DOHH2 (cell line): ENCODE measurements around the gene CAPN14.

ENCODE experiments used
- H3F3A ChIP-seq: fragments of 200-600 bp; sonication (generic), shearing (Covaris generic); 2 replicates; pipeline ENCODE4 v1.6.0; 2016; ENCODE audit warnings: antibody characterized with exemption, mild to moderate bottlenecking; ENCODE audit not compliant: control insufficient read depth, insufficient read depth
- H3K27ac ChIP-seq: fragments of 200-600 bp; sonication (generic); 2 replicates; pipeline ENCODE4 v1.5.1; 2014; ENCODE audit warnings: low read depth, mild to moderate bottlenecking, low read length, moderate library complexity
- H3K27me3 ChIP-seq: fragments of 200-600 bp; sonication (generic); 2 replicates; pipeline ENCODE4 v1.6.1; 2014; ENCODE audit warnings: mild to moderate bottlenecking, low read length, mixed read lengths; ENCODE audit not compliant: control insufficient read depth
- H3K36me3 ChIP-seq: fragments of 200-600 bp; sonication (generic); 2 replicates; pipeline ENCODE4 v1.6.1; 2014; ENCODE audit warnings: mild to moderate bottlenecking, low read length, moderate library complexity, mixed read lengths; ENCODE audit not compliant: control insufficient read depth
- H3K4me1 ChIP-seq: fragments of 200-600 bp; sonication (generic); 2 replicates; pipeline ENCODE4 v1.6.1; 2014; ENCODE audit warnings: mild to moderate bottlenecking, low read length, mixed read lengths; ENCODE audit not compliant: control insufficient read depth
- H3K4me2 ChIP-seq: fragments of 200-600 bp; sonication (generic); 2 replicates; pipeline ENCODE4 v1.6.0; 2014; ENCODE audit warnings: mild to moderate bottlenecking, low read length, moderate library complexity
- H3K4me3 ChIP-seq: fragments of 200-600 bp; sonication (generic); 2 replicates; pipeline ENCODE4 v1.5.1; 2014; ENCODE audit warnings: mild to moderate bottlenecking, low read length, mixed read lengths
- H3K79me2 ChIP-seq: fragments of 200-600 bp; sonication (generic); 2 replicates; pipeline ENCODE4 v1.6.1; 2014; ENCODE audit warnings: mild to moderate bottlenecking, low read length, mixed read lengths; ENCODE audit not compliant: control insufficient read depth
- H3K9me2 ChIP-seq: fragments of 200-600 bp; sonication (generic); replicated peaks from 2 replicates; pipeline ENCODE4 v1.6.1; 2014; ENCODE audit warnings: mild to moderate bottlenecking, low read length, mixed read lengths; ENCODE audit not compliant: control insufficient read depth
- H3K9me3 ChIP-seq: fragments of 200-600 bp; sonication (generic); 2 replicates; pipeline ENCODE4 v1.6.1; 2014; ENCODE audit warnings: antibody characterized with exemption, low read length, mixed read lengths; ENCODE audit not compliant: control insufficient read depth, insufficient read depth
- H4K20me1 ChIP-seq: fragments of 200-600 bp; sonication (generic); 2 replicates; pipeline ENCODE4 v1.6.0; 2014; ENCODE audit warnings: low read depth, mild to moderate bottlenecking, antibody characterized with exemption, low read length, moderate library complexity; ENCODE audit not compliant: control insufficient read depth, insufficient read depth
- EZH2phosphoT487 ChIP-seq: fragments of 200-600 bp; sonication (generic); IDR thresholded peaks from 2 replicates; pipeline ENCODE4 v1.6.1; 2017; ENCODE audit warnings: borderline replicate concordance, mild to moderate bottlenecking, antibody characterized with exemption, low read length, moderate library complexity, mixed read lengths
- TF ChIP-seq, protein P1 (sequence below): fragments of 200-600 bp; sonication (generic); IDR thresholded peaks from one replicate; pipeline ENCODE4 v1.5.1; 2014; ENCODE audit warnings: antibody characterized with exemption, mild to moderate bottlenecking, low read depth, low read length; ENCODE audit not compliant: poor library complexity, severe bottlenecking

Gene CAPN14

DNA sequence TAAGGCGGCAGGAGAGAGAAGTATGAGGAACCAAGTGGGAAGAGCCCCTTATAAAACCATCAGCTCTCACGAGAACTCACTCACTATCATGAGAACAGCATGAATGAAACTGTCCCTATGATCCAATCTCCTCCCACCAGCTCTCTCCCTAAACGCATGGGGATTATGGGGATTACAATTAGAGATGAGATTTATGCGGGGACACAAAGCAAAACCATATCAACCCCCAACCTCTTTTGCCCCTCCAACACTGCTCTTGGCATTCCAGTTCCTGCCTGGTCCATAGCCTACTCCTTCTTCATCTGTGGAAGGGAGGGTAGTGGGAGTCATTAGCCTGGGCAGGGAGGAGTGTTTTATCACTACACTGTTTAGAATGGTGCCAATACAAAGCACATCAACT is 15.3 kb upstream of the CAPN14 start:
- no peak for TF ChIP-seq EZH2phosphoT487
- TF ChIP-seq, protein P1, sequence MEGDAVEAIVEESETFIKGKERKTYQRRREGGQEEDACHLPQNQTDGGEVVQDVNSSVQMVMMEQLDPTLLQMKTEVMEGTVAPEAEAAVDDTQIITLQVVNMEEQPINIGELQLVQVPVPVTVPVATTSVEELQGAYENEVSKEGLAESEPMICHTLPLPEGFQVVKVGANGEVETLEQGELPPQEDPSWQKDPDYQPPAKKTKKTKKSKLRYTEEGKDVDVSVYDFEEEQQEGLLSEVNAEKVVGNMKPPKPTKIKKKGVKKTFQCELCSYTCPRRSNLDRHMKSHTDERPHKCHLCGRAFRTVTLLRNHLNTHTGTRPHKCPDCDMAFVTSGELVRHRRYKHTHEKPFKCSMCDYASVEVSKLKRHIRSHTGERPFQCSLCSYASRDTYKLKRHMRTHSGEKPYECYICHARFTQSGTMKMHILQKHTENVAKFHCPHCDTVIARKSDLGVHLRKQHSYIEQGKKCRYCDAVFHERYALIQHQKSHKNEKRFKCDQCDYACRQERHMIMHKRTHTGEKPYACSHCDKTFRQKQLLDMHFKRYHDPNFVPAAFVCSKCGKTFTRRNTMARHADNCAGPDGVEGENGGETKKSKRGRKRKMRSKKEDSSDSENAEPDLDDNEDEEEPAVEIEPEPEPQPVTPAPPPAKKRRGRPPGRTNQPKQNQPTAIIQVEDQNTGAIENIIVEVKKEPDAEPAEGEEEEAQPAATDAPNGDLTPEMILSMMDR: no peak
- no peak overlapping the region for H3K4me3 ChIP-seq
- no peak overlapping the region for H3K27ac ChIP-seq
- no peaks in the 10 kb centered on the region for H4K20me1 ChIP-seq
- no peak overlapping the region for H3K4me2 ChIP-seq
- peaks cover 13% of the 10 kb centered on the region for H3K4me1 ChIP-seq
- no peaks in the 10 kb centered on the region for H3K9me3 ChIP-seq
- no peaks in the 10 kb centered on the region for H3K36me3 ChIP-seq
- no peaks in the 10 kb centered on the region for H3K9me2 ChIP-seq
- peaks cover 31% of the 10 kb centered on the region for H3K27me3 ChIP-seq
- no peaks in the 10 kb centered on the region for H3K79me2 ChIP-seq
- 0 out of 2 replicates have a peak, but pooled peaks cover 2% of the 10 kb centered on the region for H3F3A ChIP-seq

DNA sequence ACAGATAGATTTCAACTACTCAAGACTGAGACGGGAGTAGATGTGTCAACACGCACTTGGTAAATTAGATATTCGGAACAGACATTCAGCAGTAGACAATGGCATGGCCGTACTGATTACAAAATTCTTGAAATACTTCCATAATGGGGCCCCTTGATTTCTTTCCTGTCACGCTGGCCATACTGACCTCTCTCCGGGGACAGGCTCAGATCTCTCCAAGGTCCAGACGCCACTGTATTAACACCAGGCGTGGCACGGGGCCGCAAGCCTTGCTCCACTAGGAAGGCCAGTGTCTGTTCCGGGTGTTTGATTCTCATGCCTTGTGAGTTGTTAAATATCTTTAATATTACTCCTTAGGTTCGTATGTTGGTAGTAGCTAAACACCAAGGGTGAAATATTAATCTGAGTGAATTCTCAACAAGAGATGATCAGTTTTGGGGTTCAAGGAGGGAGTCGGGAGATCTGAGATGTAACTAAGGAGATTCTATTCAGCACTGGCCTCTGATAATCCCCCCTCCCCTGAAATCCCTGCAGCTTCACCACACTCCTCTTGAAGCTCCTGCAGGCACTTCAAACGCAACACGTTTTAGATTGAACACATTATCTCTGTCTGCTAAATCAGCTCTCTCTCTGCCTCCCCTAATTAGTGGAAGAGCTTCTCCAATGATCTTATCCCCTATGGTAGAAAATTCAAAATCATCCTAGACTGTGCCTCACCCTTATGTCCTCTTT is 14.4 kb upstream of the CAPN14 start:
- Histone ChIP-seq H4K20me1 (no peaks in the 10 kb centered on the region), H3K4me2 (no peak overlapping the region), H3K9me3 (no peaks in the 10 kb centered on the region), H3K4me1 (peaks cover 13% of the 10 kb centered on the region), H3K9me2 (no peaks in the 10 kb centered on the region), H3K36me3 (no peaks in the 10 kb centered on the region), H3K27me3 (peaks cover 40% of the 10 kb centered on the region), H3K79me2 (no peaks in the 10 kb centered on the region), H3F3A (0 out of 2 replicates have a peak, but pooled peaks cover 2% of the 10 kb centered on the region), H3K27ac (no peak overlapping the region), H3K4me3 (no peak overlapping the region)
- no peak for TF ChIP-seq EZH2phosphoT487
- TF ChIP-seq, protein P1: no peak

DNA sequence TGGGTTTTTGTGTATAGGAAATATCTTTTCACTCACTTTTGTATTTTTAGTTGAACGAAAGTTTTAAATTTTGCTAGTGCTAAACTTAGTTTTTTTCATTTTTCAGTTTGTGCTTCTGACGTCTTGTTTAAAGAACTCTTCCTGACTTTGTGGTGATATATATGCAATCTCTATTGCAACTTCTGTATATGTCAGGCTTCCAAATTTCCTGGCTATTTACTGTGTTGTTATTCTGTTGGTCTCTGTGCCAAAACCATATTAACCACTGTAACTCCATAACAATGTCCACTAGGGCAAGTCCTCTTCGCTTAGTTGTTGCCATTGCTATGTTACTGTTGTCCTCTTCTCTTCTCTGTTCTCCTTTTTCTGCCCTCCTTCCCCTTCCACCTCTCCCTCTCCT is 13.4 kb upstream of the CAPN14 start:
- no peak overlapping the region for H3K4me2 ChIP-seq
- no peak overlapping the region for H3K4me3 ChIP-seq

More for the DNA sequence above, 13.4 kb upstream of the CAPN14 start:
- Histone ChIP-seq H3F3A (0 out of 2 replicates have a peak, but pooled peaks cover 2% of the 10 kb centered on the region), H3K36me3 (no peaks in the 10 kb centered on the region), H3K27me3 (peaks cover 41% of the 10 kb centered on the region), H3K9me3 (no peaks in the 10 kb centered on the region), H3K27ac (no peak overlapping the region), H3K9me2 (no peaks in the 10 kb centered on the region), H3K4me1 (peaks cover 13% of the 10 kb centered on the region), H4K20me1 (no peaks in the 10 kb centered on the region), H3K79me2 (no peaks in the 10 kb centered on the region)
- TF ChIP-seq, protein P1: no peak
- no peak for TF ChIP-seq EZH2phosphoT487
